Trophoblast cell (in vitro differentiated cells and primary cell): ENCODE measurements around the gene EXOSC2.
A peak's percentile ranks its signal among the peaks of the same experiment; 100 is the strongest.

Experiments used
- DNase-seq, 2 donors: peaks; one replicate each; pipeline ENCODE4 v3.0.0-alpha.2; 2016
- H2AFZ ChIP-seq: 2 replicates; pipeline ENCODE4 v1.6.1; 2013; ENCODE audit warnings: low read length, moderate library complexity, mild to moderate bottlenecking; ENCODE audit not compliant: insufficient read depth, poor library complexity
- H2AK5ac ChIP-seq: 2 replicates; pipeline ENCODE4 v1.6.1; 2013; ENCODE audit warnings: mild to moderate bottlenecking, low read length
- H2BK120ac ChIP-seq: 2 replicates; pipeline ENCODE4 v1.6.1; 2013; ENCODE audit warnings: low read length, mild to moderate bottlenecking, moderate library complexity; ENCODE audit not compliant: insufficient read depth, poor library complexity
- H2BK12ac ChIP-seq: 2 replicates; pipeline ENCODE4 v1.6.1; 2013; ENCODE audit warnings: mild to moderate bottlenecking, low read length, moderate library complexity
- H2BK5ac ChIP-seq: 2 replicates; pipeline ENCODE4 v1.6.1; 2013; ENCODE audit warnings: low read length, low read depth, moderate library complexity, mild to moderate bottlenecking; ENCODE audit not compliant: poor library complexity
- H3K14ac ChIP-seq: 2 replicates; pipeline ENCODE4 v1.6.1; 2013; ENCODE audit warnings: mild to moderate bottlenecking, low read length
- H3K18ac ChIP-seq: 2 replicates; pipeline ENCODE4 v1.6.1; 2013; ENCODE audit warnings: mild to moderate bottlenecking, low read length
- H3K23ac ChIP-seq: 2 replicates; pipeline ENCODE4 v1.6.1; 2013; ENCODE audit warnings: low read length
- H3K27ac ChIP-seq: 2 replicates; pipeline ENCODE4 v1.5.1; 2013; ENCODE audit warnings: low read depth, mild to moderate bottlenecking, inconsistent platforms, low read length, moderate library complexity
- H3K27me3 ChIP-seq: 2 replicates; pipeline ENCODE4 v1.6.1; 2013; ENCODE audit warnings: inconsistent platforms, mild to moderate bottlenecking, low read length, moderate library complexity; ENCODE audit not compliant: insufficient read depth
- H3K36me3 ChIP-seq, 2 experiments: 1 replicate in 1 of 2; 2 replicates in 1 of 2; pipeline ENCODE4 v1.6.1; 2013; ENCODE audit warnings: low read length in 2 of 2, mild to moderate bottlenecking in 2 of 2, moderate library complexity in 1 of 2; ENCODE audit not compliant: insufficient read depth in 2 of 2, control insufficient read depth in 1 of 2
- H3K4ac ChIP-seq: 2 replicates; pipeline ENCODE4 v1.6.1; 2013; ENCODE audit warnings: low read depth, mild to moderate bottlenecking, low read length, moderate library complexity
- H3K4me1 ChIP-seq, 2 experiments: 1 replicate in 1 of 2; 2 replicates in 1 of 2; pipeline ENCODE4 v1.6.1; 2013; ENCODE audit warnings: low read length in 2 of 2, mild to moderate bottlenecking in 2 of 2, moderate library complexity in 1 of 2; ENCODE audit not compliant: insufficient read depth in 2 of 2, control insufficient read depth in 1 of 2
- H3K4me2 ChIP-seq: 2 replicates; pipeline ENCODE4 v1.6.1; 2013; ENCODE audit warnings: inconsistent platforms, mild to moderate bottlenecking, low read length, moderate library complexity
- H3K4me3 ChIP-seq: 2 replicates; pipeline ENCODE4 v1.5.1; 2013; ENCODE audit warnings: mild to moderate bottlenecking, low read depth, low read length, inconsistent platforms
- H3K79me1 ChIP-seq: one replicate; pipeline ENCODE4 v1.6.1; 2013; ENCODE audit warnings: low read length
- H3K79me2 ChIP-seq: 2 replicates; pipeline ENCODE4 v1.6.1; 2013; ENCODE audit warnings: low read length, mild to moderate bottlenecking; ENCODE audit not compliant: control insufficient read depth, insufficient read depth, poor library complexity
- H3K9ac ChIP-seq: 2 replicates; pipeline ENCODE4 v1.6.1; 2013; ENCODE audit warnings: mild to moderate bottlenecking, low read length
- H3K9me3 ChIP-seq: 2 replicates; pipeline ENCODE4 v1.6.1; 2013; ENCODE audit warnings: low read depth, mild to moderate bottlenecking, control low read depth, inconsistent platforms, low read length; ENCODE audit not compliant: insufficient read depth
- H4K12ac ChIP-seq: 2 replicates; pipeline ENCODE4 v1.6.1; 2013; ENCODE audit warnings: low read depth, mild to moderate bottlenecking, low read length, moderate library complexity
- H4K8ac ChIP-seq: 2 replicates; pipeline ENCODE4 v1.6.1; 2013; ENCODE audit warnings: low read depth, mild to moderate bottlenecking, low read length, moderate library complexity
- H4K91ac ChIP-seq: one replicate; pipeline ENCODE4 v1.6.1; 2013; ENCODE audit warnings: low read depth, mild to moderate bottlenecking, low read length, moderate library complexity
- whole genome bisulfite sequencing: extraction: QIAGEN DNeasy Blood & Tissue Kit; methylation state at CpG from one replicate; pipeline ENCODE4 v1.1.7; 2013; ENCODE audit warnings: missing lambda C conversion rate; ENCODE audit not compliant: insufficient read length, insufficient coverage; ENCODE audit errors: extremely low coverage; 5-methylcytosine and 5-hydroxymethylcytosine counted together

The EXOSC2 gene

DNA sequence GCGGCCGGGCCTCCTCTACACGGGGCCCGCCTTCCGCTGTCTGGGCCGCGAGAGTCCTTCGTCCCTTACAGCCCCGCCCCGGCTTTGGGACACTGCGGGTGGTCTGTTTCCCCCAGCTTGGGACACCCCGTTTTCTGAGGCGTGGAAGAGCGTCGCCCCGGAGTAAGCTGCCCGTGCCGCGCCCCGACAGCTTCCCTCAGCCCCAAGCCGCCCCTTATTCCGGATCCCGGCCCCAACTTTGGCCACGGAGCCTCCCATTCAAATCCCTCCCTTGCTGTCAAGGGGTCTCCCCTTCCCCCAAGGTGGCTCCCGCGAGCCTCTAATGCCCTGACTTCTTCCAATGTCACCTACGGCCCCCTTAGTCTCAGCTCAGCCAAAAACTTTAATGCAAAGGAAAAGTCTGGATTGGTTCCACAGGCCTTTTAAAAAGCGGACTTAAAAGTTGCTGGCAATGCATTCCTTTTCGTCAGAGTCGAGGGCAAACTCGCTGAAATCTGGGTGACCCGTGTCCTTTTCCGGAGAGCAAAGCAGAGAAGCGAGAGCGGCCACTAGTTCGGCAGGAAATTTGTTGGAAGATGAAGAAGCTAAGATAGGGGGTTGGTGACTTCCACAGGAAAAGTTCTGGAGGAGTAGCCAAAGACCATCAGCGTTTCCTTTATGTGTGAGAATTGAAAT, 19.8 kb downstream of the EXOSC2 start:
- Histone ChIP-seq H2AK5ac (no peak overlapping the region), H2BK5ac (peak overlapping the region; percentile 97), H3K23ac (no peak overlapping the region), H2AFZ (peak overlapping the region; percentile 95), H3K18ac (peak overlapping the region; percentile 93), H3K79me2 (peaks cover 9% of the 10 kb centered on the region), H3K4me3 (peak overlapping the region; percentile 88), H3K9ac (peak overlapping the region; percentile 75), H4K12ac (peak overlapping the region; percentile 86), H2BK12ac (no peak overlapping the region), H3K27ac (peak overlapping the region; percentile 99), H3K14ac (peak overlapping the region; percentile 96), H4K8ac (peak overlapping the region; percentile 95), H3K36me3 (peaks cover 0 to 2% of the 10 kb centered on the region in 2 experiments), H3K79me1 (peaks cover 10% of the 10 kb centered on the region), H3K9me3 (no peaks in the 10 kb centered on the region), H4K91ac (peak overlapping the region; percentile 97), H3K27me3 (no peaks in the 10 kb centered on the region), H2BK120ac (peak overlapping the region; percentile 96), H3K4me1 (peaks cover 4% of the 10 kb centered on the region in 2 experiments), H3K4ac (peak overlapping the region; percentile 74), H3K4me2 (peak overlapping the region; percentile 98)
- no CpG with 5 or more reads among the region's 37 CpGs for WGBS
- DNase-seq = peak in 1 of 2 donors; percentile 41

DNA sequence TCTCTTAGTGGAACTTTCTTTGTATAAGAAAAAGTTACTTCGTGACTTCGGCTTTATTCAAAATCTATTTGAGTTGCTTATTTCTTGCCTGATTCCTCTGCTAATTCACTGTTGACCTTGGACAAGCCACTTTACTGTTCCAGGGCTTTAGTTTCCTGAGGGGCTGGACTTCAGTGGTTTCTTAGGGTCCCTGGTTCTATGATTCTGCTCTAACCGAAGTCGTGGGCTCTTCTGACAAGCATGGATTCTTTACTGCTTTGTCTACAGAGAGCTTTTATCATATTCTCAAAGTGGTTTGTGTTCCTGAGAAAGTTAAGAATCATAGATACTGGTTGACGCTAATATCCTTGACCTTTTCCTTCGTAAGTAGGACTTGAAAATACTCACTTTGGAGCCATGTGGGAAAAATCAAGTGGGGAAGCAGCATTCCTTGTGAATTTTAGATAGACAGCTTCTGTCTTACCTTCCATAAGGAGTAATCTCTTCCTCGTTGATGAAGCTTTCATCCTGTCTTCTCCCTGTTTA, 21.1 kb downstream of the EXOSC2 start:
- H2BK120ac ChIP-seq = no peak overlapping the region
- no peak overlapping the region for H3K4ac ChIP-seq
- peak in 1 of 2 donors; percentile 29 for DNase-seq
- no peak overlapping the region for H3K9ac ChIP-seq
- H4K8ac ChIP-seq = no peak overlapping the region
- peaks cover 1 to 2% of the 10 kb centered on the region in 2 experiments for H3K36me3 ChIP-seq
- no peak overlapping the region for H2AFZ ChIP-seq
- H3K79me2 ChIP-seq = peaks cover 9% of the 10 kb centered on the region
- no peak overlapping the region for H2BK5ac ChIP-seq
- H2AK5ac ChIP-seq = no peak overlapping the region
- no peaks in the 10 kb centered on the region for H3K27me3 ChIP-seq
- H4K12ac ChIP-seq = no peak overlapping the region
- H3K18ac ChIP-seq = no peak overlapping the region
- H3K79me1 ChIP-seq = peaks cover 10% of the 10 kb centered on the region
- peaks cover 4% of the 10 kb centered on the region in 2 experiments for H3K4me1 ChIP-seq
- H3K14ac ChIP-seq = no peak overlapping the region
- no CpG with 5 or more reads among the region's 7 CpGs for WGBS
- no peak overlapping the region for H3K4me3 ChIP-seq
- H4K91ac ChIP-seq = no peak overlapping the region
- H3K9me3 ChIP-seq = no peaks in the 10 kb centered on the region
- H3K27ac ChIP-seq = no peak overlapping the region
- H2BK12ac ChIP-seq = no peak overlapping the region
- H3K4me2 ChIP-seq = peak overlapping the region; percentile 98
- H3K23ac ChIP-seq = no peak overlapping the region

DNA sequence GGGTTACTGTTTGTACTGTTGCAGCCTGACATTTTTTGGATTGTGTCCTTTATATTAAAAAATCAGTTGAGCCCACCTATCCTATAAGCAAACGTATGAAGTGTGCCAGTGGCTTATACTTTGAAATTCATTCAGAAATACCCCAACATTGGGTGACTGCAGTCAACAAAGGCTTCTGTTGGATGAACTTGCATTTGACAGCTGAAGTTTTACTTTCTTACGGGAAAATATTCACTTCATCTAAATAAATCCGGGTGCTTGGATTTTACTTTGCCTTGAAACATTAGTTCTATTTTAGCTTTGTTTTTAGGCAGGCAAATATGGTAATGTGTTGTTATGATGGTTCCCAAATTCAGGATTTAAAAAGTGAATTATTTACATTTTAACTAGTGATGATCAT, 21.7 kb downstream of the EXOSC2 start:
- no peak overlapping the region for H2BK12ac ChIP-seq
- no peak overlapping the region for H3K4ac ChIP-seq
- no peaks in the 10 kb centered on the region for H3K9me3 ChIP-seq
- H4K8ac ChIP-seq = no peak overlapping the region
- no peak overlapping the region for H2BK5ac ChIP-seq
- H3K79me1 ChIP-seq = peaks cover 10% of the 10 kb centered on the region
- no CpG with 5 or more reads among the region's 3 CpGs for WGBS
- no peak overlapping the region for H3K23ac ChIP-seq
- peaks cover 9% of the 10 kb centered on the region for H3K79me2 ChIP-seq
- no peak for DNase-seq
- no peak overlapping the region for H2BK120ac ChIP-seq
- H3K14ac ChIP-seq = no peak overlapping the region
- H3K4me1 ChIP-seq = peaks cover 4% of the 10 kb centered on the region in 2 experiments
- no peak overlapping the region for H4K91ac ChIP-seq
- H3K36me3 ChIP-seq = peaks cover 1 to 2% of the 10 kb centered on the region in 2 experiments
- H3K4me2 ChIP-seq = peak overlapping the region; percentile 98
- H3K27ac ChIP-seq = no peak overlapping the region
- no peaks in the 10 kb centered on the region for H3K27me3 ChIP-seq
- no peak overlapping the region for H3K4me3 ChIP-seq
- no peak overlapping the region for H2AK5ac ChIP-seq
- no peak overlapping the region for H4K12ac ChIP-seq
- H2AFZ ChIP-seq = no peak overlapping the region
- H3K18ac ChIP-seq = no peak overlapping the region
- no peak overlapping the region for H3K9ac ChIP-seq

DNA sequence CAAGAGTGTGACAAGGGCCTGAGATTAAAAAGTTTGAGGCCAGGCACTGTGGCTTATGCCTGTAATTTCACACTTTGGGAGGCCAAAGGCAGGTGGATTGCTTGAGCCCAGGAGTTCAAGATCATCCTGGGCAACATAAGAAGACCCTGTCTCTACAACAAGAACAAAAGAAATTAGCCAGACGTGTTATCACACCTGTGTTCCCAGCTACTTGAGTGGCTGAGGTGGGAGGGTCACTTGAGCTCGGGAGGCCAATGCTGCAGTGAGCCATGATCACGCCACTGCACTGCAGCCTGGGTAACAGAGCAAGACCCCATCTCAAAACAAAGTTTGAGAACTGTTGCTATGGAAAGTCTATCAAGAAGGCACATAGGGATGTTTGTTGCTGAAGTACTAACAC, 25.0 kb downstream of the EXOSC2 start:
- Histone ChIP-seq H3K4ac (no peak overlapping the region), H4K91ac (no peak overlapping the region), H3K79me2 (peaks cover 2% of the 10 kb centered on the region), H3K4me3 (no peak overlapping the region), H3K27ac (no peak overlapping the region), H4K12ac (no peak overlapping the region), H2AK5ac (no peak overlapping the region), H3K4me2 (no peak overlapping the region), H3K79me1 (no peaks in the 10 kb centered on the region), H3K9ac (no peak overlapping the region), H3K4me1 (peaks cover 4% of the 10 kb centered on the region in 2 experiments), H3K14ac (no peak overlapping the region), H3K27me3 (no peaks in the 10 kb centered on the region), H4K8ac (no peak overlapping the region), H2AFZ (no peak overlapping the region), H3K9me3 (no peaks in the 10 kb centered on the region), H3K36me3 (peaks cover 1 to 2% of the 10 kb centered on the region in 2 experiments), H3K18ac (no peak overlapping the region), H2BK12ac (no peak overlapping the region), H3K23ac (no peak overlapping the region), H2BK120ac (no peak overlapping the region), H2BK5ac (no peak overlapping the region)
- DNase-seq = no peak
- WGBS = no CpG with 5 or more reads among the region's 3 CpGs
